Measurements from ENCODE around the gene MSTO1.
"Not testable (repeated sequence)": the region's sequence is repeated elsewhere in the genome, so short reads cannot be mapped to it uniquely, and the experiment has no call there.

The MSTO1 gene

DNA sequence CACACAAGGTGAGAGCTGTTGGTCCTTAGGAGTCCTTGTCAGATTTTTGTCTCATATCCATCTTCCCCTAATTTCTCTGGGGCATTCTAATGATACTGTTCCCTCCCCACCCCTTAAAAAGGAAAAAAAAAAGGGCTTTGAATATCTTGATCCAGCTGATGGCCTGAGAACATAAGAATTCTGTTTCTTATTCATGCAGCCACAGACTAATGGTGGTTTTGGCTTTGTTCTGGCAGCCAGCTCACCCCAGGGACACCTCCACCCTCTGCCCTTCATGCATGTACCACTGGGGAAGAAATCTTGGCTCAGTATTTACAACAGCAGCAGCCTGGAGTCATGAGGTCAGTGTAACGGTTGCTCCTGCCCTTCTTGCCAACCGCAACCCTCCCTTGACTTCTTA is 3.2 kb downstream of the MSTO1 start:
- H3K9ac ChIP-seq (ENCODE audit: low read length in 5 of 5); H3K27me3 ChIP-seq (ENCODE audit: control insufficient read depth in 5 of 5, insufficient read depth in 4 of 5, low read length in 5 of 5); H3K4me3 ChIP-seq (ENCODE audit: low read depth in 1 of 5, low read length in 5 of 5); H3K9me3 ChIP-seq (ENCODE audit: control insufficient read depth in 5 of 5, low read length in 5 of 5); H3K27ac ChIP-seq (ENCODE audit: low read depth, low read length): not testable (repeated sequence)
- peaks cover 0 to 13% (median 8%) of the 10 kb centered on the region in 5 donors for H3K36me3 ChIP-seq (ENCODE audit: control insufficient read depth in 5 of 5, insufficient read depth in 5 of 5, low read length in 5 of 5)
- H3K4me1 ChIP-seq (ENCODE audit: control insufficient read depth in 5 of 5, insufficient read depth in 5 of 5, low read length in 5 of 5): peaks cover 0 to 21% (median 20%) of the 10 kb centered on the region in 5 donors

GRCh38 chr1:155622191-155622590 is 12.2 kb downstream of the MSTO1 start:
- Histone ChIP-seq H3K9ac (ENCODE audit: low read length in 5 of 5) (peak overlapping the region in 1 of 5 donors; percentile 46), H3K36me3 (ENCODE audit: control insufficient read depth in 5 of 5, insufficient read depth in 5 of 5, low read length in 5 of 5) (no peaks in the 10 kb centered on the region), H3K4me3 (ENCODE audit: low read depth in 1 of 5, low read length in 5 of 5) (no peak overlapping the region), H3K27me3 (ENCODE audit: control insufficient read depth in 5 of 5, insufficient read depth in 4 of 5, low read length in 5 of 5) (no peaks in the 10 kb centered on the region), H3K4me1 (ENCODE audit: control insufficient read depth in 5 of 5, insufficient read depth in 5 of 5, low read length in 5 of 5) (peaks cover 0 to 28% (median 20%) of the 10 kb centered on the region in 5 donors), H3K27ac (ENCODE audit: low read depth, low read length) (no peak overlapping the region), H3K9me3 (ENCODE audit: control insufficient read depth in 5 of 5, low read length in 5 of 5) (peaks cover 0 to 6% (median 0%) of the 10 kb centered on the region in 5 donors)

DNA sequence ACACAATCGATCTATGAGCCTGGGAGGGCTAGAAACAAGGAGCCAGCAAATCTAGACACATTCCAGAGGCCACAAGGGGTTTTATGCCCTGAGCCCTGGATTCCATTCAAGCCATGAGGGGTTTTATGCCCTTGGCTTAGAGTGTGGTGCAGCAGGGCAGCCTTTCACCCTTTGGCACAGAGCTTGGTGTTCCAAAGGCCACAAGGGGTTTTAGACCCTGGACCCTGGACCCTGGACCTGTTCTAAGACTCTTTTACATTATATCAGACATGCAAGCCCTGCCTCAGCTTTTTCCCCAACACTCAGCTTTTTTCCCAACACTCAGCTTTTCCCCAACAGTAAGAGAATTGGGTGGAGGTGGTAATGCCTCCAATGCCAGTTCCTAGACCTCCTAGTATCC is 13.3 kb downstream of the MSTO1 start:
- Histone ChIP-seq H3K9me3 (ENCODE audit: control insufficient read depth in 5 of 5, low read length in 5 of 5) (peaks cover 0 to 6% (median 0%) of the 10 kb centered on the region in 5 donors), H3K4me3 (ENCODE audit: low read depth in 1 of 5, low read length in 5 of 5) (no peak overlapping the region), H3K27ac (ENCODE audit: low read depth, low read length) (no peak overlapping the region), H3K27me3 (ENCODE audit: control insufficient read depth in 5 of 5, insufficient read depth in 4 of 5, low read length in 5 of 5) (no peaks in the 10 kb centered on the region), H3K4me1 (ENCODE audit: control insufficient read depth in 5 of 5, insufficient read depth in 5 of 5, low read length in 5 of 5) (peaks cover 0 to 28% (median 20%) of the 10 kb centered on the region in 5 donors), H3K36me3 (ENCODE audit: control insufficient read depth in 5 of 5, insufficient read depth in 5 of 5, low read length in 5 of 5) (no peaks in the 10 kb centered on the region), H3K9ac (ENCODE audit: low read length in 5 of 5) (no peak overlapping the region)

- H3K9me3 ChIP-seq (ENCODE audit: control insufficient read depth in 5 of 5, low read length in 5 of 5); H3K27ac ChIP-seq (ENCODE audit: low read depth, low read length); H3K9ac ChIP-seq (ENCODE audit: low read length in 5 of 5); H3K4me3 ChIP-seq (ENCODE audit: low read depth in 1 of 5, low read length in 5 of 5); H3K36me3 ChIP-seq (ENCODE audit: control insufficient read depth in 5 of 5, insufficient read depth in 5 of 5, low read length in 5 of 5); H3K27me3 ChIP-seq (ENCODE audit: control insufficient read depth in 5 of 5, insufficient read depth in 4 of 5, low read length in 5 of 5): not testable (repeated sequence)
- H3K4me1 ChIP-seq (ENCODE audit: control insufficient read depth in 5 of 5, insufficient read depth in 5 of 5, low read length in 5 of 5): peaks cover 0 to 28% (median 20%) of the 10 kb centered on the region in 5 donors
Observed at GRCh38 chr1:155626428-155626827, 16.4 kb downstream of the MSTO1 start.

DNA sequence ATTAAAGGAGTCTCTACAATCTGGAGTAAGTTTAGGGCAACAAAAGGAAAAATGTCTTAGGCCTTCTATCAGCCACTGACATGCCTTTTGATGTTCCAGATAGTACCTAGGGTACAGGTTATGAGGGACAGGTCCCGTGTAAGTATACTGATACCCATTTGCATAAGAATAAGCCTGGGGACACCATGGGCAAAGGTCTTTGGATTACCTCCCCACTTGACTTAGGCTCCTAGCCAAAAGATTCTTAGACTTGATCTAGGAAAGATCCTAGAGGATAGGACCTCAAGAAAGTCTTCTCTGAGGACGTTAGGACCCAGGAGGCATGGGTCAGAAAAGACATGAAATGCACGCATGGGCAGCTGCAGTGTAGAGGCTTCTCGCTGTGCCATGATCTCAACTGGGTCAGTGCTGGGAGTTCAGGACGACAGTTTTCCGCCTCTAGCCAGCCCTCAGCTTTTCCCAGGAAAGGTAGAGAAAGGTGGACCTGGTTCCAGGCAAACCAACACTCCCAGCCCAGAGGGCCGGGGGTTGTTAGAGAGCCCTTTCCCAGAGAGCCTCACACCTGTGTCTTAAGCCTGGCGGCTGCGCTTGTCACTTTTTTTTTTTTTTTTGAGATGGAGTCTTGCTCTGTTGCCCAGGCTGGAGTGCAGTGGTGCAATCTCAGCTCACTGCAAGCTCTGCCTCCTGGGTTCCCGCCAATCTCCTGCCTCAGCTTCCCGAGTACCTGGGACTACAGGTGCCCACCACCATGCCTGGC is 26.6 kb downstream of the MSTO1 start:
- H3K4me3 ChIP-seq (ENCODE audit: low read depth in 1 of 5, low read length in 5 of 5): peak overlapping the region in 2 of 5 donors; percentile 60 to 64
- H3K27ac ChIP-seq (ENCODE audit: low read depth, low read length): no peak overlapping the region

DNA sequence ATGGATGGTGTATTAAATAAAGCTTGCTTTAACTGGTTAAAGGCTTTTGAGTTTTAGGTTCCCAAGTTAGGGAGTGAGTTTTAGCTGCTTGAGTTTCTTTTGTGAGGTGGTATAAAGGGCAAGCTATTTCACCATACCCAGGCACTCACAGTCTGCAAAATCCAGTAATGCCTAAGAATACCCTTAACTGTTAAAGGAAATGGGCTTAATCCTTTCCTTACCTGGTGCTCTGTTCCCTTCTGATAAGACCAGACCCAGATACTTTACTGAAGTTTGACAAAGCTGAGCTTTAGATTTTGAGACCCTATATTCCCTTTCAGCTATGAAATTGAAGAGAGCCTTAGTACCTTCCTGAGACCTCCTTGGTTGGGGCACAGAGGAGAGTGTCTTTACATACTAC is 30.3 kb downstream of the MSTO1 start:
- H3K36me3 ChIP-seq (ENCODE audit: control insufficient read depth in 5 of 5, insufficient read depth in 5 of 5, low read length in 5 of 5): no peaks in the 10 kb centered on the region
- no peak overlapping the region for H3K9ac ChIP-seq (ENCODE audit: low read length in 5 of 5)
- H3K9me3 ChIP-seq (ENCODE audit: control insufficient read depth in 5 of 5, low read length in 5 of 5): peaks cover 0 to 15% (median 12%) of the 10 kb centered on the region in 5 donors
- H3K4me3 ChIP-seq (ENCODE audit: low read depth in 1 of 5, low read length in 5 of 5): no peak overlapping the region
- H3K27ac ChIP-seq (ENCODE audit: low read depth, low read length): no peak overlapping the region
- no peaks in the 10 kb centered on the region for H3K27me3 ChIP-seq (ENCODE audit: control insufficient read depth in 5 of 5, insufficient read depth in 4 of 5, low read length in 5 of 5)
- H3K4me1 ChIP-seq (ENCODE audit: control insufficient read depth in 5 of 5, insufficient read depth in 5 of 5, low read length in 5 of 5): peaks cover 0 to 29% (median 16%) of the 10 kb centered on the region in 5 donors

More for the DNA sequence above, 26.6 kb downstream of the MSTO1 start:
- no peaks in the 10 kb centered on the region for H3K36me3 ChIP-seq (ENCODE audit: control insufficient read depth in 5 of 5, insufficient read depth in 5 of 5, low read length in 5 of 5)
- no peaks in the 10 kb centered on the region for H3K9me3 ChIP-seq (ENCODE audit: control insufficient read depth in 5 of 5, low read length in 5 of 5)
- peaks cover 0 to 20% (median 11%) of the 10 kb centered on the region in 5 donors for H3K4me1 ChIP-seq (ENCODE audit: control insufficient read depth in 5 of 5, insufficient read depth in 5 of 5, low read length in 5 of 5)
- no peaks in the 10 kb centered on the region for H3K27me3 ChIP-seq (ENCODE audit: control insufficient read depth in 5 of 5, insufficient read depth in 4 of 5, low read length in 5 of 5)
- peak overlapping the region in 1 of 5 donors; percentile 39 for H3K9ac ChIP-seq (ENCODE audit: low read length in 5 of 5)

- Histone ChIP-seq H3K4me1 (ENCODE audit: control insufficient read depth in 5 of 5, insufficient read depth in 5 of 5, low read length in 5 of 5) (peaks cover 0 to 36% (median 23%) of the 10 kb centered on the region in 5 donors), H3K4me3 (ENCODE audit: low read depth in 1 of 5, low read length in 5 of 5) (peak overlapping the region in 1 of 5 donors; percentile 36), H3K9me3 (ENCODE audit: control insufficient read depth in 5 of 5, low read length in 5 of 5) (peaks cover 0 to 15% (median 12%) of the 10 kb centered on the region in 5 donors)
- H3K9ac ChIP-seq (ENCODE audit: low read length in 5 of 5); H3K36me3 ChIP-seq (ENCODE audit: control insufficient read depth in 5 of 5, insufficient read depth in 5 of 5, low read length in 5 of 5); H3K27ac ChIP-seq (ENCODE audit: low read depth, low read length); H3K27me3 ChIP-seq (ENCODE audit: control insufficient read depth in 5 of 5, insufficient read depth in 4 of 5, low read length in 5 of 5): not testable (repeated sequence)
Observed at GRCh38 chr1:155642559-155643180, 32.7 kb downstream of the MSTO1 start.

GRCh38 chr1:155643230-155643629 is 33.2 kb downstream of the MSTO1 start:
- Histone ChIP-seq H3K27ac (ENCODE audit: low read depth, low read length) (no peak overlapping the region), H3K36me3 (ENCODE audit: control insufficient read depth in 5 of 5, insufficient read depth in 5 of 5, low read length in 5 of 5) (no peaks in the 10 kb centered on the region), H3K9me3 (ENCODE audit: control insufficient read depth in 5 of 5, low read length in 5 of 5) (peaks cover 0 to 15% (median 12%) of the 10 kb centered on the region in 5 donors), H3K27me3 (ENCODE audit: control insufficient read depth in 5 of 5, insufficient read depth in 4 of 5, low read length in 5 of 5) (no peaks in the 10 kb centered on the region), H3K4me3 (ENCODE audit: low read depth in 1 of 5, low read length in 5 of 5) (peak overlapping the region in 1 of 5 donors; percentile 36), H3K4me1 (ENCODE audit: control insufficient read depth in 5 of 5, insufficient read depth in 5 of 5, low read length in 5 of 5) (peaks cover under 1 to 38% (median 26%) of the 10 kb centered on the region in 5 donors), H3K9ac (ENCODE audit: low read length in 5 of 5) (no peak overlapping the region)

- Histone ChIP-seq H3K4me3 (ENCODE audit: low read depth in 1 of 5, low read length in 5 of 5) (no peak overlapping the region), H3K4me1 (ENCODE audit: control insufficient read depth in 5 of 5, insufficient read depth in 5 of 5, low read length in 5 of 5) (peaks cover 4 to 42% (median 33%) of the 10 kb centered on the region in 5 donors), H3K36me3 (ENCODE audit: control insufficient read depth in 5 of 5, insufficient read depth in 5 of 5, low read length in 5 of 5) (no peaks in the 10 kb centered on the region), H3K9ac (ENCODE audit: low read length in 5 of 5) (no peak overlapping the region), H3K27me3 (ENCODE audit: control insufficient read depth in 5 of 5, insufficient read depth in 4 of 5, low read length in 5 of 5) (no peaks in the 10 kb centered on the region), H3K9me3 (ENCODE audit: control insufficient read depth in 5 of 5, low read length in 5 of 5) (peaks cover 0 to 15% (median 12%) of the 10 kb centered on the region in 5 donors), H3K27ac (ENCODE audit: low read depth, low read length) (peak overlapping the region; percentile 39)
Observed at GRCh38 chr1:155645034-155645598, 35.1 kb downstream of the MSTO1 start.

DNA sequence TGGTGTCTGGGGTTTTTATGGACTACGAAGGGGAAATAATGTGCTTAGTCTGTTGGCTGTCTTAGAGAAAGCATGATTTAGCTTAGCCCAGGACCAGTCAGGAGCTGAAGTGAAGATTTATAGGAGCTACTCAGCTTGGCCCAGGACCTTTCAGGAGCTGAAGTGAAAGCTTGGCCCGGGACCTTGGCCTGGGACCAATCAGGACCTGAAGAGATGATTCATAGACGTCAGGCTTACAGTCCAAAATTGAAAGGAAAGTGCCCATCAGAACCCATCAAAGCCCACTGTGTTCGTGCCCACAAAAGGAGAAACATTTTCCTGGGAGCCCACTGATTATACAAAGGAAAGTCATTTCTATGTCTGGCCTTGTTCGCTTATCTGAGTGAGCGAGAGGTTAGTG is 35.6 kb downstream of the MSTO1 start:
- Histone ChIP-seq H3K36me3 (ENCODE audit: control insufficient read depth in 5 of 5, insufficient read depth in 5 of 5, low read length in 5 of 5) (no peaks in the 10 kb centered on the region), H3K27me3 (ENCODE audit: control insufficient read depth in 5 of 5, insufficient read depth in 4 of 5, low read length in 5 of 5) (no peaks in the 10 kb centered on the region), H3K27ac (ENCODE audit: low read depth, low read length) (peak overlapping the region; percentile 39), H3K9ac (ENCODE audit: low read length in 5 of 5) (peak overlapping the region in 2 of 5 donors; percentile 35 to 44), H3K9me3 (ENCODE audit: control insufficient read depth in 5 of 5, low read length in 5 of 5) (peaks cover 0 to 18% (median 12%) of the 10 kb centered on the region in 5 donors), H3K4me3 (ENCODE audit: low read depth in 1 of 5, low read length in 5 of 5) (no peak overlapping the region), H3K4me1 (ENCODE audit: control insufficient read depth in 5 of 5, insufficient read depth in 5 of 5, low read length in 5 of 5) (peaks cover 4 to 38% (median 35%) of the 10 kb centered on the region in 5 donors)
